ENCODE results near the gene UNC5A. TPM values are rescaled to one million over a fixed set of nuclear protein-coding genes. Genes with fewer than 3 reads are reported as not detected.
A peak's percentile ranks its signal among the peaks of the same experiment; 100 is the strongest.

Gene UNC5A
- total and polyA plus RNA-seq, 2 of the 8 experiments (the other 6 are each of a cell fraction or from before 2014, with no cell fraction given), result 4.0 to 7.6 TPM

DNA sequence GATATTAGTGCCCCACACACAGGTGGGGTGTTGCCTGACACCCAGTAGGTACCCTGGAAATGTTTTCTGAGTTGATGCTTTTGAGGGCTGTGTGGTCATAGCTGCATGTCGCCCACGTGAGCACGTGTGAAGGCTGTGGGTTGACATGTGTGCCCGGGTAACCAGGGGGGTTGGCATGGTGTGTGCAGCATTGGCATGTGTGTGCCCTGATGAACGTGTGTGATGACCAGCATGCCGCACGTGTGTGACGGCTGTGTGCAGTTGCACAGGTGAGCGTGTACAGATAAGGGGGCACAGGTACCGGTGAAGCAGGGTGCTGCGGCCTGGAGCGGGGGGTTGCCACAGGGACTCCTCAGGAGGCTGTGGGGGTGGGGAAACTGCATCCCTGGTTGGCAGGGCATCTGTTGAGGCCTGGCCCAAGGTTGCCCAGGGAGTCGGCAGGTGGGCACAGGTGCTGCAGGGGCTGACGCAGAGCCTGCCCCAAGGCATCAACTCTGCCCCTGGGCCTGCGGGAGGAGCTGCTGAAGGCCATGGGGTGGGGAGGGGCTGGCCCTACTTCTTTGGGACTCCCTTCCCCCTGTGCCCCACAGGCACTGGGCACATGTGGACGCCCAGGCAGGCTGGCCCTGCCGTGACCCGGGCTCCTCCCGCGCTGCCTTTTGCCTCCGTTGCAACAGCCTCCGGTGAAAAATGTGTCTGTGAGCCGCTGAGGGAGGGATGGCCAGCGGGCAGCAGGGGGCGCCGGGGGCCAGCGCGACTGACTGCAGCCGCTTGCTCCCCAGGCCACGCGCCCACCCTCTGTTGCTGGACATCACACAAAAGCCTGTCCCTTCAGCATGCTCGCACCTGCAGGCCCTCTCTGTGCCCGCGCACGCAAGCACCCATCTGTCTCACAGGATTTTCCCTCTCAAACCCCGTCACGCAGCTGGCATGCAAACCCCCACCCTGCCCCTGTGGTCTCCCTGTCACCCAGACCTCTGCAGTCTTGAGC is 2.2 kb downstream of the UNC5A start (continued):
- TF ChIP-seq RAD21 (IDR thresholded peaks at IDR 0.05 in 1 of 2, conservative IDR thresholded peaks at IDR 0.05 in 1 of 2; ENCODE audit: low read depth in 2 of 2, low read length in 2 of 2), result peak; percentile 73 to 82
- TF ChIP-seq GABPA (IDR thresholded peaks at IDR 0.05; ENCODE audit: borderline replicate concordance, insufficient read depth, low read length), result peak; percentile 71

All from H1 (cell line).